HepG2 (cell line): Measurements from ENCODE around the gene CCDC142. TPM values are rescaled to one million over a fixed set of nuclear protein-coding genes. Genes with fewer than 3 reads are reported as not detected.
A peak's percentile ranks its signal among the peaks of the same experiment; 100 is the strongest.

Source experiments
- ATAC-seq: fragments of 200-7000 bp; cut with Tn5 transposase; 3 replicates; pipeline ENCODE4 v1.9.1; 2020; ENCODE audit warnings: mild to moderate bottlenecking, moderate library complexity
- BruUV-seq: library from RNA; stranded (reverse); fragments of 400-500 nt; replicated peaks from 2 replicates; lab custom pipeline; 2021; lab: Mats Ljungman, UMichigan
- CTCF ChIA-PET: fragments of 300-600 bp; formaldehyde crosslinking; extraction: SDS; loops from one replicate; lab custom pipeline; 2021; ENCODE audit warnings: low total read pairs, inconsistent platforms, low intra/inter-chr PET ratio; lab: Yijun Ruan, JAX
- POLR2A ChIA-PET: fragments of 350-600 bp; sonication (Branson Sonifier 250); formaldehyde crosslinking; loops from one replicate; lab custom pipeline; 2020; ENCODE audit warnings: antibody characterized with exemption, inconsistent platforms; lab: Yijun Ruan, JAX
- DNase-seq: peaks from one replicate; pipeline ENCODE4 v3.0.0-alpha.2; 2015; ENCODE audit warnings: low spot score
- FAIRE-seq: peaks from 3 replicates; lab custom pipeline; 2011; peaks lifted over from hg19 to GRCh38; lab: Jason Lieb, UNC
- H2AFZ ChIP-seq: one replicate; pipeline ENCODE4 v1.6.1; 2011; ENCODE audit warnings: low read length, inconsistent platforms
- H3K27ac ChIP-seq: fragments of 300-600 bp; 3 replicates; pipeline ENCODE4 v1.8.0; 2011; ENCODE audit warnings: mixed run types, mild to moderate bottlenecking, mixed read lengths, low read length, inconsistent platforms; ENCODE audit not compliant: insufficient read depth; ENCODE audit errors: extremely low read length
- H3K27me3 ChIP-seq, 2 experiments: fragments of 200-600 bp in 1 of 2; 2 replicates in 1 of 2; 3 replicates in 1 of 2; pipeline versions ENCODE4 v1.6.0 to v1.8.0; 2011; ENCODE audit warnings: low read length in 2 of 2, mild to moderate bottlenecking in 2 of 2, moderate library complexity in 2 of 2, inconsistent platforms in 1 of 2; ENCODE audit not compliant: insufficient read depth in 2 of 2, control insufficient read depth in 1 of 2
- H3K36me3 ChIP-seq, 2 experiments: fragments of 200-600 bp in 1 of 2; replicated peaks in 1 of 2; 2 replicates in 1 of 2; 3 replicates in 1 of 2; pipeline versions ENCODE4 v1.5.1 to v1.8.0; 2011; ENCODE audit warnings: low read length in 2 of 2, inconsistent platforms in 1 of 2; ENCODE audit not compliant: insufficient read depth in 2 of 2, control insufficient read depth in 1 of 2
- H3K4me1 ChIP-seq: 2 replicates; pipeline ENCODE4 v1.5.1; 2012; ENCODE audit warnings: low read length, inconsistent platforms; ENCODE audit not compliant: insufficient read depth
- H3K4me2 ChIP-seq: 2 replicates; pipeline ENCODE4 v1.6.0; 2011; ENCODE audit warnings: low read depth, low read length, inconsistent platforms
- H3K4me3 ChIP-seq, 3 experiments: fragments of 200-600 bp in 1 of 3; sonication (generic), shearing (Covaris generic) in 1 of 3; replicated peaks in 1 of 3; 2 replicates each; pipeline ENCODE4 v1.5.1; 2011 to 2016; ENCODE audit warnings: low read length in 3 of 3, inconsistent platforms in 2 of 3, low read depth in 2 of 3, mild to moderate bottlenecking in 2 of 3, control low read depth in 1 of 3, mixed read lengths in 1 of 3; ENCODE audit not compliant: insufficient read depth in 1 of 3
- H3K79me2 ChIP-seq: one replicate; pipeline ENCODE4 v1.6.1; 2011; ENCODE audit warnings: low read length, inconsistent platforms; ENCODE audit not compliant: insufficient read depth
- H3K9ac ChIP-seq: 2 replicates; pipeline ENCODE4 v1.6.0; 2011; ENCODE audit warnings: mild to moderate bottlenecking, low read depth, low read length, inconsistent platforms; ENCODE audit not compliant: insufficient read depth
- H3K9me3 ChIP-seq: 2 replicates; pipeline ENCODE4 v1.5.1; 2012; ENCODE audit warnings: mild to moderate bottlenecking, low read length
- H4K20me1 ChIP-seq: 2 replicates; pipeline ENCODE4 v1.6.0; 2011; ENCODE audit warnings: inconsistent platforms, mild to moderate bottlenecking, low read length, moderate library complexity; ENCODE audit not compliant: insufficient read depth
- DPF2 ChIP-seq: sonication (generic); formaldehyde crosslinking; IDR thresholded peaks from 2 replicates; pipeline ENCODE4 v1.4.0; 2020; ENCODE audit warnings: mild to moderate bottlenecking, low read depth, missing genetic modification reagents, borderline replicate concordance
- ELK4 ChIP-seq: sonication (generic); formaldehyde crosslinking; IDR thresholded peaks from 2 replicates; pipeline ENCODE4 v1.9.0; 2021; ENCODE audit warnings: missing genetic modification reagents, borderline replicate concordance
- EZH2 ChIP-seq: conservative IDR thresholded peaks from 2 replicates; pipeline ENCODE4 v1.6.1; 2012; ENCODE audit warnings: mild to moderate bottlenecking, low read depth, low read length, moderate library complexity
- FOXC1 ChIP-seq: sonication (generic); formaldehyde crosslinking; IDR thresholded peaks from 2 replicates; pipeline ENCODE4 v1.8.0; 2022; ENCODE audit warnings: mild to moderate bottlenecking, missing genetic modification reagents, borderline replicate concordance
- GFI1 ChIP-seq: sonication (generic); formaldehyde crosslinking; IDR thresholded peaks from 2 replicates; pipeline ENCODE4 v1.5.0; 2020; ENCODE audit warnings: missing genetic modification reagents, mild to moderate bottlenecking, borderline replicate concordance
- KLF6 ChIP-seq: IDR thresholded peaks from 2 replicates; pipeline ENCODE4 v1.8.0; 2016; ENCODE audit warnings: missing biosample characterization, missing genetic modification reagents
- LCORL ChIP-seq, 2 experiments: fragments of 450-650 bp in 1 of 2; sonication (generic) in 1 of 2; formaldehyde crosslinking in 1 of 2; IDR thresholded peaks; 2 replicates each; pipeline versions ENCODE4 v1.5.0 to v1.6.1; 2017 to 2020; ENCODE audit warnings: antibody characterized with exemption in 1 of 2, missing genetic modification reagents in 1 of 2
- MYC ChIP-seq: sonication (generic); formaldehyde crosslinking; IDR thresholded peaks from 2 replicates; pipeline ENCODE4 v1.9.0; 2021; ENCODE audit warnings: missing genetic modification reagents, borderline replicate concordance
- SNRNP70 ChIP-seq: fragments of 200-400 bp; formaldehyde crosslinking; IDR thresholded peaks from 2 replicates; pipeline ENCODE4 v1.6.1; 2017; ENCODE audit warnings: mild to moderate bottlenecking, low read depth, low read length, moderate library complexity
- THAP11 ChIP-seq: IDR thresholded peaks from 2 replicates; pipeline ENCODE4 v1.6.1; 2016; ENCODE audit warnings: missing biosample characterization, missing genetic modification reagents
- ZBTB44 ChIP-seq: sonication (generic); formaldehyde crosslinking; IDR thresholded peaks from 2 replicates; pipeline ENCODE4 v1.4.0; 2020; ENCODE audit warnings: missing genetic modification reagents
- ZNF674 ChIP-seq: sonication (generic); formaldehyde crosslinking; IDR thresholded peaks from 2 replicates; pipeline ENCODE4 v1.5.0; 2020; ENCODE audit warnings: low read depth, mild to moderate bottlenecking, missing genetic modification reagents
- WGBS: methylation state at CpG from one replicate; pipeline ENCODE4 v1.1.6; 2017; ENCODE audit warnings: low lambda C conversion rate; 5-methylcytosine and 5-hydroxymethylcytosine counted together
- in situ Hi-C: cut with HindIII; loops from 2 replicates; pipeline ENCODE4 v1.10.0; 2017; ENCODE audit warnings: low pct_unique_long_range_greater_than_20kb; ENCODE audit not compliant: extremely low pct_ligation_motif_present
- intact Hi-C: fragments of 100-400 bp; cut with micrococcal nuclease; formaldehyde crosslinking; loops from one replicate; pipeline ENCODE4 v1.10.0; 2022; ENCODE audit not compliant: unreplicated experiment
- polyA plus RNA-seq, 8 experiments: library from polyadenylated mRNA; depleted of rRNA in 3 of 8; stranded (reverse) in 7 of 8; unstranded in 1 of 8; fragments of >200 nt; fragmentation: Illumina TruSeq in 4 of 8; extraction: Trizol in 4 of 8; gene quantifications; 2 replicates each; pipeline versions ENCODE4 v1.2.1 to v1.2.3, GENCODE V29; 2011 to 2016; ENCODE audit warnings: low read depth in 4 of 8, missing spikeins in 1 of 8, mixed read lengths in 1 of 8; ENCODE audit not compliant: insufficient read depth in 1 of 8
- total RNA-seq, 5 experiments: library from RNA; depleted of rRNA; stranded (reverse); fragments of >200 nt; fragmentation: Illumina TruSeq; extraction: Trizol; gene quantifications; 2 replicates each; pipeline ENCODE4 v1.2.3, GENCODE V29; 2016; ENCODE audit warnings: low read depth in 1 of 5
- TF ChIP-seq, protein P1 (sequence below): IDR thresholded peaks from 2 replicates; pipeline ENCODE4 v1.6.1; 2016; ENCODE audit warnings: missing biosample characterization, missing genetic modification reagents, low read depth
- TF ChIP-seq, protein P2 (sequence below): sonication (generic); formaldehyde crosslinking; IDR thresholded peaks from 2 replicates; pipeline ENCODE4 v1.5.0; 2020; ENCODE audit warnings: mild to moderate bottlenecking, low read depth, missing genetic modification reagents, borderline replicate concordance

Gene CCDC142
- total and polyA plus RNA-seq, 2 of the 13 experiments (the other 11 are each of a cell fraction or from before 2014, with no cell fraction given): 14.7 to 30.4 TPM

DNA sequence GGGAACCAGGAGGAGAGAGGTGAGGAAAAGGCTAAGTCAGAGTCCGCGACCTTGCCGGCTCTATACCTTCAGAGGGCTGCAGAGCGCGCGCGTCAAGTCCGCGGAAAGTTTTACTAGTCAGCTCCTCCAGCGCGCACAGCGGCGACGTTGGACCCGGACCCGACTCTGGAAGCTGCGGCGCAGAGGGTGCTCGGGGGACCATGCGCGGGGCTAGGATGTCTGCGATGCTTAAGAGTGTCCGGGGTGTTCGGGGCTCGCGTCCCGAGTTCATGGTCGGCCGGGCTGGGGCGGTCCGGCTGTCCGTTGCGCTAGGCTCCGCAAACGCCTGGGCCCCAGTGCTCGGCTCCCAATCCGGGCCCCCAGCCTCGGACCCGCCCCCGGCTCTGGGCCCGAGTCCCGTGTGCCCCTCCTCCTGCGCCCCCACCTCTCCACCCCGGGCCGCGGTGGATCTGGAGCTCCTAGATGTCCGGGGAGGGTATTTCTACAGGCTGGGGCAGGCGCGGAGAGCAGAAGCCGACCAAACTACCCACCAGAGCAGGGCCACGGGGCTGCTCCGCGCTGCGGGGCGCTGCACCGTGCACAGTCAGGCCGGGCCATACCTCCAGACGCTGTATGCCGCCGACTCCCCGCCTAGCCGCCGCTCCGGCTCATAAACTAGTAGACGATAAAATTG, 16.6 kb upstream of the CCDC142 start, which contains the start of gene LBX2 (continued):
- TF ChIP-seq ELK4 (CRISPR knock-in tag): no peak

DNA sequence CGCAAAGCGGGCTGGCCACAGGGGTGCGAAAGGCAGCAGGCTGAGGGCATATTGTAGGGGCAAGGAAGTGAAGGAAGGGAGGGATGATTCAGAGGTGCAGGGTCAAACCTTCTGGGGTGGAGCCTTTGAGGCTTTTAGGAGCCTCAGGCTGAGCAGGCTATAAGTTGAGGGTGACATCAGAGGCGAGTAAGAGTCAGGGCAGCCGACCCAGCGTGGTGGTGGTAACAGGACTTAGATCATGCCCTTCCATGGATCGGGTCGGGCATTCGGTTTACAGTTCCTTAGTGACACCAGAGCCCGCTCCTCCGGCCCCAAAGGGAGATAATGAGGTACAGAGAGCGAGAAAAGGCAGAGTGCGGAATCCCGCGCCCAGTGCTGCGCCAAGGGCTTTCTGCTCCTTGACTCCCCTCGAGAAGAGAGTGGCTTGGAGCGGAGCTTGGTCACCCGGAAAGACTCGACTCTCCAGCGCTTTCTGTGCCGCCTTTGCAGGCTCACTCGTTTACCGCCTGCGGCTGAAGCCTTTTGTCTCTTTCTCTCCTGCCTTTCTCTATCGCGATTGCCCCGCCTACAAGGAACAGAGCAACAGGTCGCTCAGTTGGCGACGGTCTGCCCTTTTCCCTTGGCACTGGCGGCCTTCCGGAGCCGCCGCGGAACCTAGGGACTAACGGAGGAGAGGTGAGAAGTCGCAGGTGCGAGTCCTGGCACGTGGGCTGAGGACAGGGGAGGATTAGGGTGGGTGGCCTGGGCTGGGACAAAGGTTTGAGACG, 15.9 kb upstream of the CCDC142 start:
- FAIRE-seq (no peak), ATAC-seq (no peak), DNase-seq (no peak)
- H3K9me3 ChIP-seq: no peaks in the 10 kb centered on the region
- no peak overlapping the region for H2AFZ ChIP-seq
- peak overlapping the region; percentile 32 to 66 (median 53); a peak in 5 of 6 replicates for H3K4me3 ChIP-seq
- ChIA-PET POLR2A (interaction anchor here (1.0 to 16.5 kb wide), 11 partner anchors 9 to 69 kb away, joined by 3 to 795 read pairs (median 6); partner anchors contain the start of genes AUP1, CCDC142, DQX1 and HTRA2), CTCF (no interaction called here)
- intact Hi-C loops: loop anchor here (10.0 kb wide), 1 partner anchor 1804 kb away; no protein-coding TSS in a partner anchor
- in situ Hi-C loops: no loop called here
- peak overlapping the region; percentile 70 for H3K27ac ChIP-seq
- peaks cover 2 to 6% of the 10 kb centered on the region in 2 experiments for H3K36me3 ChIP-seq
- H3K79me2 ChIP-seq: peaks cover 23% of the 10 kb centered on the region
- no TSS peak for BruUV-seq
- 77% methylated on average over 41 of the region's 41 CpGs for WGBS
- H3K9ac ChIP-seq: peak overlapping the region; percentile 50
- no peaks in the 10 kb centered on the region; a peak in 1 of 5 replicates for H3K27me3 ChIP-seq
- H3K4me2 ChIP-seq: peak overlapping the region; percentile 92
- peaks cover 66% of the 10 kb centered on the region for H3K4me1 ChIP-seq
- H4K20me1 ChIP-seq: no peaks in the 10 kb centered on the region
- TF ChIP-seq EZH2 (no peak), KLF6 (no peak), ZNF674 (CRISPR knock-in tag) (no peak), DPF2 (no peak), MYC (CRISPR knock-in tag) (0 out of 2 replicates have a peak, but pooled peaks have one; percentile 8), ZBTB44 (CRISPR knock-in tag) (no peak), SNRNP70 (no peak), THAP11 (CRISPR knock-in tag) (no peak), FOXC1 (CRISPR knock-in tag) (peak; percentile 50; the same call in 1 of the 2 replicates), LCORL (IDR thresholded peaks at IDR 0.05) (no peak), LCORL (CRISPR knock-in tag; IDR thresholded peaks at IDR 0.05) (0 out of 2 replicates have a peak, but pooled peaks have one; percentile 36), GFI1 (CRISPR knock-in tag) (no peak)
- TF ChIP-seq, protein P1, sequence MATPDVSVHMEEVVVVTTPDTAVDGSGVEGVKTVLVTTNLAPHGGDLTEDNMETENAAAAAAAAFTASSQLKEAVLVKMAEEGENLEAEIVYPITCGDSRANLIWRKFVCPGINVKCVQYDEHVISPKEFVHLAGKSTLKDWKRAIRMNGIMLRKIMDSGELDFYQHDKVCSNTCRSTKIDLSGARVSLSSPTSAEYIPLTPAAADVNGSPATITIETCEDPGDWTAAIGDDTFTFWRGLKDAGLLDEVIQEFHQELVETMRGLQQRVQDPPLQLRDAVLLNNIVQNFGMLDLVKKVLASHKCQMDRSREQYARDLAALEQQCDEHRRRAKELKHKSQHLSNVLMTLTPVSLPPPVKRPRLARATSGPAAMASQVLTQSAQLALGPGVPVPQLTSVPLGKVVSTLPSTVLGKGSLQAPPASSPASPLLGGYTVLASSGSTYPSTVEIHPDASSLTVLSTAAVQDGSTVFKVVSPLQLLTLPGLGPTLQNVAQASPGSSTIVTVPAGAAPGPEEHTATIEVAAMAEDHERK: no peak
- TF ChIP-seq, protein P2, sequence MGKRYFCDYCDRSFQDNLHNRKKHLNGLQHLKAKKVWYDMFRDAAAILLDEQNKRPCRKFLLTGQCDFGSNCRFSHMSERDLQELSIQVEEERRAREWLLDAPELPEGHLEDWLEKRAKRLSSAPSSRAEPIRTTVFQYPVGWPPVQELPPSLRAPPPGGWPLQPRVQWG (CRISPR knock-in tag): no peak
